HG03097 (cell line): ENCODE results near the gene SLC2A4RG.
A peak's percentile ranks its signal among the peaks of the same experiment; 100 is the strongest.
"Not testable (repeated sequence)": the region's sequence is repeated elsewhere in the genome, so short reads cannot be mapped to it uniquely, and the experiment has no call there.

Source experiments
- ATAC-seq: cut with Tn5 transposase; IDR thresholded peaks from one replicate; pipeline ENCODE4 v1.9.1; 2021; ENCODE audit not compliant: unreplicated experiment, low FRiP score

Gene SLC2A4RG

DNA sequence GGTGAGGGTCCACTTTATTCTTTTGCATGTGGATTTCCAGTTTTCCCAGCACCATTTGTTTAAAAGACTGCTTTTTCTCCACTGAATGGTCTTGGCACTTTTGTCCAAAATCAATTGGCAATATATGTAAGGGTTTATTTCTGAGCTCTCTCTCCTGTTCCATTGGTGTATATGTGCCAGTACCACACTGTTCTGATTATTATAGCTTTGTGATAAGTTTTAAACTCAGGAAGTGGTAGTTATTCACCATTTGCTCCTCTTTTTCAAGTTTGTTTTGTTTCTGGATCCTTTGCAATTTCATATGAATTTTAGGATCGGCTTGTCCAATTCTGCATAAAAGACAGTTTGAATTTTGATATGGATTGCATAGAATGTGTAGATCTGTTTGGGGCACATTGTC, 27.4 kb upstream of the SLC2A4RG start:
- no peak for ATAC-seq

DNA sequence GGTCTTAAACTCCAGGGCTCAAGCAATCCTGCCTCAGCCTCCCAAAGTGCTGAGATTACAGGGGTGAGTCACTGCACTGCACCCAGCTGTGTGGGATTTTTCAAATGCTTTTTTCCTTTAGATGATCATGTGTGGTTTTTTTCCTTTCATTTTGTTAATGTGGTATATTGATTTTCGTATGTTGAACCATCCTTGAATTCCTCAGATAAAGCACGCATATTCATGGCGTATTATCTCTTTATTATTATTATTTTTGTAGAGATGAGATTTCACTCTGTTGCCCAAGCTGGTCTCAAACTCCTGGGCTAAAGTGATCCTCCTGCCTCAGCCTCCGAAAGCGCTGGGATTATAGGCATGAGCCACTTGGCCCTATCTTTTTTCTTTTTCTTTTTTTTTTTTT, 24.7 kb upstream of the SLC2A4RG start:
- no peak for ATAC-seq

DNA sequence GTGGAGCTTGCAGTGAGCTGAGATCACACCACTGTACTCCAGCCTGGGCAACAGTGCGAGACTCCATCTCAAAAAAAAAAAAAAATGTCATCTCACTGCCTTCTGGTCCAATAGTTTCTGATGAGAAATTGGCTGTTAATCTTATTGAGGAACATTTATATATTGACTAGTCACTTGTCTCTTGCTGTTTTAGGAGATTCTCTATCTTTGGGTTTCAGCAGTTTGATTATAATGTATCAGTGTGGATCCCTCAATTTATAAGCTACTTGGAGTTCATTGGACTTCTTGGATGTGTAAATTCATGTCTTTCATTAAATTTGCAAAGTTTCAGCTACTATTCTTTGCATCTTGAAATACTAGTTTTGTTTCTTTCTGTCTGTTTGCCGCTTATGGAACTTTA, 20.6 kb upstream of the SLC2A4RG start:
- ATAC-seq = no peak

DNA sequence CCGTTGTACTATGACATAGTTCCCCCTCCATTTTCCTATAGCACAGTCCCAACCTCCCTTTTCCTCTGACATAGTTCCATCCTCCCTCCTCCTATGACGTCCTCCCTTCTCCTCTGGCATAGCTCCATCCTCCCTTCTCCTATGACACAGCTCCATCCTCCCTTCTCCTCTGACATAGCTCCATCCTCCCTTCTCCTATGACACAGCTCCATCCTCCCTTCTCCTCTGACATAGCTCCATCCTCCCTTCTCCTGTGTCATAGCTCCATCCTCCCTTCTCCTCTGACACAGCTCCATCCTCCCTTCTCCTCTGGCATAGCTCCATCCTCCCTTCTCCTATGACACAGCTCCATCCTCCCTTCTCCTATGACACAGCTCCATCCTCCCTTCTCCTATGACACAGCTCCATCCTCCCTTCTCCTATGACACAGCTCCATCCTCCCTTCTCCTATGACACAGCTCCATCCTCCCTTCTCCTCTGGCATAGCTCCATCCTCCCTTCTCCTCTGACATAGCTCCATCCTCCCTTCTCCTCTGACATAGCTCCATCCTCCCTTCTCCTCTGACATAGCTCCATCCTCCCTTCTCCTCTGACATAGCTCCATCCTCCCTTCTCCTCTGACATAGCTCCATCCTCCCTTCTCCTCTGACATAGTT, 16.5 kb upstream of the SLC2A4RG start:
- ATAC-seq = not testable (repeated sequence)

DNA sequence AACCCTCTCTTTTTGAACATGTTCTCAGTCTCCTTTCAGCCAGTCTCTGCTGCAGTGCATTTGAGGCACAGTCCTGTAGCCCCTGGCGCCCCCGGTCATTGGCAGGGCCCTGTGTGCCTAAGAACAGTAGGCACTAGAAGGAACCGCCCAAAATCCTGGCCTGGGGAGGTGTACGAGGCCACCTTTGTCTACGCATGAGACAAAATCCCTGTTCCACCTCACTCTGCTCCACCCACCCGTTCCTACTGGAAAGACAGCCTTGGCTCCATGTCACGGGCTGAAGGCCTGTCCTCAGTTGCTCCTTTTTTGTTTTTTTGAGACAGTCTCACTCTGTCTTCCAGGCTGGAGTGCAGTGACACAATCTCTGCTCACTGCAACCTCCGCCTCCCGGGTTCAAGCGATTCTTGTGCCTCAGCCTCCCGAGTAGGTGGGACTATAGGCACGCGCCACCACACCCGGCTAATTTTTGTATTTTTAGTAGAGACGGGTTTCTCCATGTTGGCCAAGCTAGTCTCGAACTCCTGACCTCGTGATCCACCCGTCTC, 9.3 kb upstream of the SLC2A4RG start:
- not testable (repeated sequence) for ATAC-seq

DNA sequence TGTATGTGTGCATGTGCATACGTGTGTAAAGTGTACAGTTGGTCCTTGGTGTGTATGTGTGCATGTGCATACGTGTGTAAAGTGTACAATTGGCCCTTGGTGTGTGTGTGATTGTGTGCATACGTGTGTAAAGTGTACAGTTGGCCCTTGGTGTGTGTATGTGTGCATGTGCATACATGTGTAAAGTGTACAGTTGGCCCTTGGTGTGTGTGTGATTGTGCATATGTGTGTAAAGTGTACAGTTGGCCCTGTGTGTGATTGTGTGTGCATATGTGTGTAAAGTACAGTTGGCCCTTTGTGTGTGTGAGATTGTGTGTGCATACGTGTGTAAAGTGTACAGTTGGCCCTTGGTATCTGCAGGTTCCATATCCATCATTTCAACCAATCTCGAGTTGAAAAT, 8.2 kb upstream of the SLC2A4RG start:
- ATAC-seq = no peak

DNA sequence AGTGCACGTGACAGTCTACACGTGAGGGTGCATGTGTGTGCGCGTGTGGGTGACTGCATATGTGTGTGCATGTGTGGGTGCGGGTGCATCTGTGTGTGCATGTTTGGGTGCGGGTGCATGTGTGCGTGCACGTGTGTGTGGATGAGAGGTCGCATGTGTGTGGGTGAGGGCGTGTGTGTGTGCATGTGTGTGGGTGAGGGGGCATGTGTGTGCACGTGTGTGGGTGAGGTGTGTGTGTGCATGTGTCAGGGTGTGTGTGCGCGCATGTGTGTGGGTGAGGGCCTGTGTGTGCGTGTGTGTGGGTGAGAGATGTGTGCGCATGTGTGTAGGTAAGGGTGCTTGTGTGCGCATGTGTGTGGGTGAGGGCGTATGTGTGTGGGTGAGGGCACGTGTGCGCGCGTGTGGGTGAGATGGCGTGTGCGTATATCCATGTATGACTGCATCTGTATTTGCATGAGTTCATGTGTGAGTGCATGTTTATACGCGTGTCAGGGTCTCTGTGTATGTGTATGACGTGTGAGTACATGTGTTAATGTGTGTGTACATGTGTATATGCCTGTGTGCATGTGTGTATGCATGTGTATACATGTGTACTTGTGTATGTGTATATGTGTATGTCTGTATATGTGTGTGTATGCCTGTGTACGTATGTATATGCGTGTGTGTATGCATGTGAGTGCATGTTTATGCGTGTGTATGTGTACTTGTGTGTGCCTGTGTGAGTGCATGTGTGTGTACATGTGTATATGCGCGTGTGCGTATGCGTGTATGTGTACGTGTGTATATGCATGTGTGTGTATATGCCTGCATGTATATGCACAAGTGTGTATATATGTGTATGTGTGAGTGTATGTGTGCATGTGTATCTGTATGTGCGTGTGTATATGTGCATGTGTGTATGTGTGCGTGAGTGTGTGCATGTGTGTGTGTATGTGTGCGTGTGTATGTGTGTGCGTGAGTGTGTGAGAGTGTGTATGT, 7.2 kb upstream of the SLC2A4RG start:
- no peak for ATAC-seq

DNA sequence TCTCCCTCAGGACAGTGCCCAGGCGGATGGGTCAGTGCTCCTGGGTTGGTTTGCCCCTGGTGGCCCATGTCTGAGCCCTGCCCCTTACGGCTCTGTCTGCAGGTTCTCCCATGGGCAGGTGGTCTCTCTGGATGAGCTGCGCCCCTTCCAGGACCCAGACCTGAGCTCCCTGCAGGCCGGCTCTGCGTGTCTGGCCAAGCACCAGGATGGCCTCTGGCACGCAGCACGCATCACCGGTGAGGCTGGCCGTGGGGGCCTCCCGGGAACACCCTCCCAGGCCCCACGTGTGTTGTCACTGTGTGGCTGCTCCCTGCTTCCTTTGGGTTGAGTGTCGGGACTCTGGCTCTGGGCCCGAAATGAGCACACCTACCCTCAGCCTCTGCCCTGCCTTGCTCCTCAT, 6.5 kb upstream of the SLC2A4RG start:
- ATAC-seq = no peak

DNA sequence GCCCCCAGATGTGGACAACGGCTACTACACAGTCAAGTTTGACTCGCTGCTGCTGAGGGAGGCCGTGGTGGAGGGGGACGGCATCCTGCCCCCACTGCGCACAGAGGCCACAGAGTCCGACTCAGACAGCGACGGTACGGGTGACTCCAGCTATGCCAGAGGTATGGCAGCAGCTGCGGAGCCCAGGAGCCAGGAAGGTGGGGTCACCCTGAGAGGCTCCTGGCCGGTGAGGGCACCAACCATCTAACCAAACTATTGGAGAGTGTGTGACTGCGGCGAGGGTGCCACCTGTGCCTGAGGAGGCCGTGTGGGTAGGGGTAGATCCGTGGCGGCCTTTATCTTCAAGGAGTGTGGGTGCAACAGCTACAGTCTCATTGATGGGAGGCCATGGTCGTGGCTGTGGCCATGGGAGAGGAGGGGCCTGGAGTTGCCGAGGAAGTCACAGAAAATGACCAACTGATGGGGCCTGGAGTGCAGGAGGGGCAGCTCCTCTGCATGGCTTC, 5.9 kb upstream of the SLC2A4RG start:
- no peak for ATAC-seq

DNA sequence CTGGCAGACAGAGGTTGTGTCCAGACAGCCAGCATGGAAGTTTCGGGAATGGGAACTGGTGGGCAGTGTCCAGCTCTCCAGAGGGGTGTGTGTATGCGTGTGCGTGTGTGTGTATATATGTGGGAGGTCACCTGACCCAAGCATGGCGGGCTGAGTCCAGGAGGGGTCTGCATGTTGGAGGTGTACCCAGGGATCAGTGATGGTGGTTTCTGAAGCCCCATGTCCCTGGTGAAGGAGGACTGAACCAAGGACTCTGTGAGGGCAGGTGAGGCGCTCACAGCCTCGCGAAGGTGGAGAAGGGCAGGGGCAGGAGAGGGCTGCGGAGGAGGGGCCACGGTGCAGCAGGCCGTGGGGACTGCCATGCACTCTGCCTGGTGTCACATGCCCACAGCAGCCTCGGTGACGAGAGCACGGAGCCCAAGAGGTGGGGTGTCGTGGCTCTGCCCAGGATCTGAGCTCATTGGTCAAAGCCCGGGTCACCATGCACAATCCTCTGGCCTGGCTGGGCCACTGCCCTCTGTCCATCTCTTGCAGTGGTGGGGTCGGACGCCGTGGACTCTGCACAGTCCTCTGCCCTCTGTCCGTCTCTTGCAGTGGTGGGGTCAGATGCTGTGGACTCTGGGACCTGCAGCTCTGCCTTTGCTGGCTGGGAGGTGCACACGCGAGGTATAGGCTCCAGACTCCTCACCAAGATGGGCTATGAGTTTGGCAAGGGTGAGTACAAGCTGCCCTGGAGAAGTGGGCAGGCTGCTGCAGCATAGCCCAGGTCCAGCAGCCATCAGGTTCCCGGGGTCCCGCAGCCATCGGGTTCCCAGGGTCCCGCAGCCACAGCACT, 5.2 kb upstream of the SLC2A4RG start:
- ATAC-seq = no peak

DNA sequence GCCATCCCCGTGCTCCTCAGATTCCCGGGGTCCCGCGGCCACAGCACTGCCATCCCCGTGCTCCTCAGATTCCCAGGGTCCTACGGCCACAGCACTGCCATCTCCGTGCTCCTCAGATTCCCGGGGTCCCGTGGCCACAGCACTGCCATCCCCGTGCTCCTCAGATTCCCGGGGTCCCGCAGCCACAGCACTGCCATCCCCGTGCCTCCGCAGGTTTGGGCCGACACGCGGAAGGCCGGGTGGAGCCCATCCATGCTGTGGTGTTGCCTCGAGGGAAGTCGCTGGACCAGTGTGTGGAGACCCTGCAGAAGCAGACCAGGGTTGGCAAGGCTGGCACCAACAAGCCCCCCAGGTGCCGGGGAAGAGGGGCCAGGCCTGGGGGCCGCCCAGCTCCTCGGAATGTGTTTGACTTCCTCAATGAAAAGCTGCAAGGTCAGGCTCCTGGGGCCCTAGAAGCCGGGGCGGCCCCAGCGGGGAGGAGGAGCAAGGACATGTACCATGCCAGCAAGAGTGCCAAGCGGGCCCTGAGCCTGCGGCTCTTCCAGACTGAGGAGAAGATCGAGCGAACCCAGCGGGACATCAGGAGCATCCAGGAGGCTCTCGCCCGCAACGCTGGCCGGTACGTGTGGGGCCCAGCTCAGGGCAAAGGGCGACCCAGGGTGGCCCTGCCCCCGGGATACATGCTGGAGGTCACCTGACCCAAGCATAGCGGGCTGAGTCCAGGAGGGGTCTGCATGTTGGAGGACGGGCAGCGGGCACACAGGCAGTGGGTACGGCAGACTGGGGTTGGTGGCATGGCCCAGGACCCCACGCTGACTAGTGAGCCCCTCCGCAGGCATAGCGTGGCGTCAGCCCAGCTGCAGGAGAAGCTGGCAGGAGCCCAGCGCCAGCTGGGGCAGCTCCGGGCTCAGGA, 4.4 kb upstream of the SLC2A4RG start:
- no peak for ATAC-seq

DNA sequence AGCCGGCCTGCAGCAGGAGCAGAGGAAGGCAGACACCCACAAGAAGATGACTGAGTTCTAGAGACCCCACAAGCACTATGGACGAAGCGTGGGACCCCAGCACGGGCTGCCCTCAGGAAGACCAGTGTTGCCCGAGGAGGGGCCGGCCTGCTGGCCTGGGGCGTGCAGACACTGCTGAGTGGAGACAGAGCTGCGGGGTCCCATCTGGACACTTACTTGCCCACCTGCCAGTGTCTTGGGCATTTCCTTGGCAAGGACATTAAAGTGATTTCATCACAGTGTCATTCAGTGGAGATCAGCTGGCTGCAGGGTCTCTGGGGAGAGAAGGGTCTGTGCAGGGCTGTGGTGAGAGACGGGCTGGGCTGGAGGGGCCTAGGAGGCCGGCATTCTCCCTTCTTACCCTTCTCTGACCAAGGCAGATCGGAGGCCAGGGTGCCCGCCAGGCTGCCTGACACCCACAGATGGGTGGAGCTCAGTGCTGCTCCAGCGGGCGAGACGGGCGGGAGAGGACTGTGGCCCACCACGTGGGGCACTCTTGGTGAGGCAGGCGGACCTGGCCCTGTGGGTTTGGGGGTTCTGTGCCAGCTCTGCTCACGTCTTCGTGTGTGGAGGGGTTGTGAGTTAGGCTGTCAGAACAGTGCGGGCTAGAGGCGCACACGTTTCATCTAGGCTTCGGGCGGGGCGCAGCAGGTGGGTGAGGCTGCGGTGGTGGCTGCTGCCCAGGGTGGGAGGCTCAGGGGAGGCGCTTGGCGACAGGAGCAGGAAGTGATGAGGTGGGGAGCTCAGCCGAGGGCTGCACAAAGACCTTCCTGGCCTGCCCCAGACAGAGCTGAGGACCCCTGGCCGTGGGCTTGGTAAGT, 3.5 kb upstream of the SLC2A4RG start, which contains the start of gene LIME1:
Gene LIME1, plus strand, starts transcription at position 806 of the 860 bp plus-strand sequence. CDS start 886 bp downstream, outside the sequence.
- ATAC-seq = peak; percentile 22

DNA sequence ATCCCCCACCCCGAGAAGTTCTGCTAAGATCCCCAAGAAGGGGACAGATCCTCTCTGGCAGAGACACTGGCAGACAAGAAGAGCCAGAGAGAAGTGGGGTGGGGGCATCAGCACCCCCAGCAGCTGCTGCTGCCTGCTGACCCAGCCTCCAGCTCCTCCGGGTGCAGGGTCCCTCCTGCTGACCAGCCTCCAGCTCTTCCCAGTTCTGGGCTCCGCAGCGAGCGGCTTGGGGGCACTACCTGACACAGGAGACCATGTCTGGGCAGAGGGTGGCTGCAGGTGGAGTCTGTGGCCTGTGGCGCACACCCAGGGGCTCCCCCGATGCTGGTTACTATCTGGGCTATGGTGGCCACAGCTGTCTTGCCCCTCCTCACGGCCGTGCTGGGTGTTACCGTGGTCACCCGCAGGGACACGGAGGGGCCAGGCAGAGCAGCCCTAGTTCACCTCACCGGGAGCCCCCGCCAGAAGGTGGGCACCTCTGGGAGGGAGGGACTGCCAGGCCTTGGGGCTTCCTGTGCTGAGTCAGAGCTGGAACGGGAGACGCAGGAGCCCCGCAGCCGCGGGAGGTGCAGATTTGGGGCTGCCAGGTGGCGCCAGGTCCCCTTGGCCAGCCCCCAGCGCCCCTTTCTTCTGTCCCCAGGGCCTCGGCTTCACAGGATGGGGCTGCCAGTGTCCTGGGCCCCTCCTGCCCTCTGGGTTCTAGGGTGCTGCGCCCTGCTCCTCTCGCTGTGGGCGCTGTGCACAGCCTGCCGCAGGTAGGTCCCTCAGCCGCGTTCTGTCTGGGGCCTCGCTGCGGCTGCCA, 2.5 kb upstream of the SLC2A4RG start:
- no peak for ATAC-seq

DNA sequence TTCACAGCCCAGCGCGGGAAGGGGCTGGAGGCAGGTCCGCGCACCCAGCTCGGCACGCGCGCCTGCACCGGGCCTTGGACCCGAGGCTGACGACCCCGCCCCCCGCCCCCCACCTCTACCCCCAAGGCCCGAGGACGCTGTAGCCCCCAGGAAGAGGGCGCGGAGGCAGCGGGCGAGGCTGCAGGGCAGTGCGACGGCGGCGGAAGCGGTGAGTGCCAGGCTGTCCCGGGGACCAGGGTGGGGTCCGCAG, 2.0 kb upstream of the SLC2A4RG start:
- no peak for ATAC-seq

DNA sequence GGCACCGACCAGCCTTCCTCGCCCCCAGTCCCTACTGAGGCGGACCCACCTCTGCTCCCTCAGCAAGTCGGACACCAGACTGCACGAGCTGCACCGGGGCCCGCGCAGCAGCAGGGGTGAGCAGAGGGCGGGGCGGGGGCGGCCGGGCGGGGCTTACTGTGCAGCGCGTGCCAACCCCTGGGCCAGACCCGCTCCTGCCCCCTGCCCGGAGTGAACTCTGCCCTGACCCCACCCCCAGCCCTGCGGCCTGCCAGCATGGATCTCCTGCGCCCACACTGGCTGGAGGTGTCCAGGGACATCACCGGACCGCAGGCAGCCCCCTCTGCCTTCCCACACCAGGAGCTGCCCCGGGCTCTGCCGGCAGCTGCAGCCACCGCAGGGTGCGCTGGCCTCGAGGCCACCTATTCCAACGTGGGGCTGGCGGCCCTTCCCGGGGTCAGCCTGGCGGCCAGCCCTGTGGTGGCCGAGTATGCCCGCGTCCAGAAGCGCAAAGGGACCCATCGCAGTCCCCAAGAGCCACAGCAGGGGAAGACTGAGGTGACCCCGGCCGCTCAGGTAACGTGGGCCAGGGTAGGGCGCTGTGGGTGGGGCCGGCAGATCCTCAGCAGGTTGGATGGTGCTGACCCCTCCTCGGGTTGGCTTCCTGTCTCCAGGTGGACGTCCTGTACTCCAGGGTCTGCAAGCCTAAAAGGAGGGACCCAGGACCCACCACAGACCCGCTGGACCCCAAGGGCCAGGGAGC, 1.5 kb upstream of the SLC2A4RG start:
- no peak for ATAC-seq

DNA sequence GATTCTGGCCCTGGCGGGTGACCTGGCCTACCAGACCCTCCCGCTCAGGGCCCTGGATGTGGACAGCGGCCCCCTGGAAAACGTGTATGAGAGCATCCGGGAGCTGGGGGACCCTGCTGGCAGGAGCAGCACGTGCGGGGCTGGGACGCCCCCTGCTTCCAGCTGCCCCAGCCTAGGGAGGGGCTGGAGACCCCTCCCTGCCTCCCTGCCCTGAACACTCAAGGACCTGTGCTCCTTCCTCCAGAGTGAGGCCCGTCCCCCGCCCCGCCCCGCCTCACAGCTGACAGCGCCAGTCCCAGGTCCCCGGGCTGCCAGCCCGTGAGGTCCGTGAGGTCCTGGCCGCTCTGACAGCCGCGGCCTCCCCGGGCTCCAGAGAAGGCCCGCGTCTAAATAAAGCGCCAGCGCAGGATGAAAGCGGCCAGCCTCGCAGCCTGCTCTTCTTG, 868 bp upstream of the SLC2A4RG start:
- no peak for ATAC-seq

DNA sequence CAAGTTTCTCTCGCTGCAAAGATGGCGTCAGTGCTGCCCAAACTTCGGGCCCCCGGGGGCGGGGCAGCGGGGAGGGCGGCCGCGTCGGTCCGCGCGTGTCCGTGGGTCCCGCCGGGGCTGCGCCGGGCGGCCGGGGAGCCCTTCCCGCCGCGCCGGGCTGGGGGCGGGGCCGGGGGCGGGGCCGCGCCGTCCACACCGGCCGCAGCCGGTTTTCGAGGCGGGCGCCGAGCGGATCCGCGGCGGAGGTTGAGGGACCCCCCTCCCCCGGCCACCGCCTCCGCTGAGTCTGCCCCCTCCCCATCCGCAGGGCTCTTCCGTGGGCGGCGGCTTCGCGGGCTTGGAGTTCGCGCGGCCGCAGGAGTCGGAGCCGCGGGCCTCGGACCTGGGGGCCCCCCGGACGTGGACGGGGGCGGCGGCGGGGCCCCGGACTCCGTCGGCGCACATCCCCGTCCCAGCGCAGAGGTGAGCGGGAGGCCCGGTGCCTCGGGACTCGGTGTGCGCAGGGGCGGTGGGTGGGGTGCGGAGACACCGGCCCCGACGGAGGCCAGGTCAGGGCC, 572 bp downstream of the SLC2A4RG start:
- no peak for ATAC-seq
